Lower leg skin (tissue), 4 donors: Measurements from ENCODE around the gene NFATC2. TPM values are rescaled to one million over a fixed set of nuclear protein-coding genes. Genes with fewer than 3 reads are reported as not detected.

Source experiments
- DNase-seq, 2 donors: peaks; one replicate each; pipeline ENCODE4 v3.0.0-alpha.2; 2019; ENCODE audit warnings: low spot score in 2 of 2
- H3K4me3 ChIP-seq: fragments of 200-600 bp; sonication (generic); 2 replicates; pipeline ENCODE4 v1.5.1; 2017; ENCODE audit warnings: mild to moderate bottlenecking, low read depth; ENCODE audit not compliant: poor library complexity, severe bottlenecking
- POLR2A ChIP-seq, 2 donors: fragments of 450-650 bp; IDR thresholded peaks; one replicate each; pipeline ENCODE4 v1.6.1; 2016 to 2017; ENCODE audit warnings: antibody characterized with exemption in 2 of 2, mild to moderate bottlenecking in 1 of 2, moderate library complexity in 1 of 2
- WGBS, 2 donors: methylation state at CpG; one replicate each; pipeline ENCODE4 v1.1.5; 2018; 5-methylcytosine and 5-hydroxymethylcytosine counted together
- intact Hi-C: fragments of 100-400 bp; cut with DNase I; formaldehyde crosslinking; loops from one replicate; pipeline ENCODE4 v1.15.0; 2023; ENCODE audit warnings: low total_unique reads
- total RNA-seq, 4 donors: library from RNA; depleted of rRNA; stranded (reverse); fragments of >200 nt; gene quantifications; one replicate each; pipeline ENCODE4 v1.1.0, GENCODE V29; 2016
- TF ChIP-seq, protein P1 (sequence below), 3 donors: fragments of 450-650 bp; IDR thresholded peaks; one replicate each; pipeline ENCODE4 v1.5.1; 2016; ENCODE audit warnings: antibody characterized with exemption in 3 of 3, mild to moderate bottlenecking in 3 of 3, moderate library complexity in 2 of 3

The NFATC2 gene
- total RNA-seq, 4 donors from 2014 or later: 4.0 to 10.4 (median 5.1) TPM

DNA sequence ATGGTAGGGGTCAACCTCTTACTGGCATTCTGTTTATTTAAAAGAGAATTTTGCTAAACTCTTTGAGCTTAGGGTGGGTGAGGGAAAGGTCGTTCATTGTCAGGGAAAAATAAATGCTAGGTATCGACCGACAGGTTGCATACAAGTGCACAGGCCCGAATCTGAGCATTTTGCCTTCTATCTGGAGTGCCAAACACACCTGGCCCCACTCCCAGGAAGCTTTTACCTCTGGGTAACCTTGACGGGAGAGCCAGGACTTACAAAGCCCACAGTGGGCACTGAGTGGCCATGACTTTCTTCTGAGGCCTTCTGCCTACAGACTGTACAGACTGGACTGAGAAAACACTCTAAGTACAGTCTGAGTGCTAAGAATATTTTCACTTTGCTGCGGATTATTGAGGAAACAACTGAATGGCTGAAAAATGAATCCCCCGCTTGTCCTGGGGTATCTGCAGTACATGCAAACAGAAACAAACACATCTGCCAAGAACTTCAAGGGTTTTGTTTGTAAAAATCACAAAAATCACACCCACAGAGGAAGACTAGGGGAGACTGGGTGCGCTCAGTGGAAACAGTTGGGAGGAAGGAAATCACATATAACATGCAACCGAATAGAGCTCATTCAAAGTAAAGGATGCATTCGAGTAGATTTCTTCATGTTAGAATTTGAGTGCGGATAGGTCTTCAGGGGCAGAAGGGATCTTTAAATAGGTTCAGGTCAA is 152.8 kb downstream of the NFATC2 start:
- TF ChIP-seq, protein P1, sequence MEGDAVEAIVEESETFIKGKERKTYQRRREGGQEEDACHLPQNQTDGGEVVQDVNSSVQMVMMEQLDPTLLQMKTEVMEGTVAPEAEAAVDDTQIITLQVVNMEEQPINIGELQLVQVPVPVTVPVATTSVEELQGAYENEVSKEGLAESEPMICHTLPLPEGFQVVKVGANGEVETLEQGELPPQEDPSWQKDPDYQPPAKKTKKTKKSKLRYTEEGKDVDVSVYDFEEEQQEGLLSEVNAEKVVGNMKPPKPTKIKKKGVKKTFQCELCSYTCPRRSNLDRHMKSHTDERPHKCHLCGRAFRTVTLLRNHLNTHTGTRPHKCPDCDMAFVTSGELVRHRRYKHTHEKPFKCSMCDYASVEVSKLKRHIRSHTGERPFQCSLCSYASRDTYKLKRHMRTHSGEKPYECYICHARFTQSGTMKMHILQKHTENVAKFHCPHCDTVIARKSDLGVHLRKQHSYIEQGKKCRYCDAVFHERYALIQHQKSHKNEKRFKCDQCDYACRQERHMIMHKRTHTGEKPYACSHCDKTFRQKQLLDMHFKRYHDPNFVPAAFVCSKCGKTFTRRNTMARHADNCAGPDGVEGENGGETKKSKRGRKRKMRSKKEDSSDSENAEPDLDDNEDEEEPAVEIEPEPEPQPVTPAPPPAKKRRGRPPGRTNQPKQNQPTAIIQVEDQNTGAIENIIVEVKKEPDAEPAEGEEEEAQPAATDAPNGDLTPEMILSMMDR (IDR thresholded peaks at IDR 0.05): no peak
- no peak for TF ChIP-seq POLR2A (IDR thresholded peaks at IDR 0.05)
- DNase-seq: no peak
- H3K4me3 ChIP-seq: no peak overlapping the region
- intact Hi-C loops: no loop called here
- 53 to 62% methylated on average over 11 of the region's 11 CpGs for WGBS, 2 donors

DNA sequence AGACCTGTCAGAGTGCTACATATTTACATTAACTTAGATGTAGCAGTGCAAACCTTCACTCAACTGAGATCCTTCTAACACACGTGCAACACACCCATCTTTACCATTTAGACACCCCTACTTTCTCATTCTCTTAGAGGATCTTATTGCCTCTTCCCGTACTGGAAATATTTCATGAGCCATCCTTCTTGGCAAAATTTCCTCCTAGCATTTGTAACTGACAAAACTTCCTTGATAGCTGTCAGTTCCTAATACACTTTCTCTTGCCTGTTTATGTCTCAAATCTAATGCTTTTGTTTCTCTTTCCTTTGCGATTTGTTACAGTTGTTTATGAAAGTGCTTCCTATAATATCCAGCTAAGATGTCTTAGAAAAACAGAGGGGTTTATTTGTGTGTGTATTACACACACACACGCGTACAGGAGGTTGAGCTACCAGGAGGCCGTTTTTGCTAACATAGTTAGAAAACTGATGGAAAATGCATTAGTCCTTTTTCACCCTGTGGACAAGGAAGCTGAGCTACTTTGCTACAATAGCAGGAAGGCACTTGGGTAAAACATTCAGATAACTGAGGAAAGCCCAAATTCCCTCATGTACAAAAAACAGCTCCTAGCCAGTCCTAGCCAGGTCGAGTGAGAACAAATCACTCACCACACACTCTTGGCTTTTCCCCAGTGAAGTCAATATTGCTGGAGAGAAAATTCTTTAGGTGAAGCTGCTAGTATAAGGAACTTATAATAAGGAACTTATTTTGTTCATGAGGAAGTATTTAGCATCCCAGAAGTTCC is 153.6 kb downstream of the NFATC2 start:
- no peak for TF ChIP-seq POLR2A (IDR thresholded peaks at IDR 0.05)
- TF ChIP-seq, protein P1 (IDR thresholded peaks at IDR 0.05): no peak
- intact Hi-C loops: no loop called here
- 44 to 49% methylated on average over 7 of the region's 7 CpGs for WGBS, 2 donors
- no peak overlapping the region for H3K4me3 ChIP-seq
- DNase-seq: no peak

DNA sequence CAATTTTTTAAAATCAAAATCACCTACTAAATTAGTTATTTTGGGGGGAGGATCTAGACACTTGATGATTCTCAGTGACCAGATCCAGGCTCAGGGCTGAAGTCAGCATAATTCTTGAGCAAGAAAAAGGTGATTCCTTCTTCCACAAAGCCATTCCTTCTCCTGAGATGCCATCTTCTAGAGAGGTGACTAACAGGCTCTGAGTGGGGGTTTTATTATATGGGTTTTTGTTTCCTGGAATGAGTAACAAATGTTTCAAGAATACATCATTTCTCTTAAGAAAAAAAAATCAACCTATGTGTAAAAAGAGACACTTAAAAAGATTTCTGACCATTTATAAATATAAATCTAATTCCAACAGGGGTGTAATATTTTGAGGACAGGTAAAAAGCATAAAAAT is 154.3 kb downstream of the NFATC2 start:
- TF ChIP-seq, protein P1 (IDR thresholded peaks at IDR 0.05): no peak
- no peak for TF ChIP-seq POLR2A (IDR thresholded peaks at IDR 0.05)
- no peak overlapping the region for H3K4me3 ChIP-seq
- intact Hi-C loops: no loop called here
- DNase-seq: no peak

DNA sequence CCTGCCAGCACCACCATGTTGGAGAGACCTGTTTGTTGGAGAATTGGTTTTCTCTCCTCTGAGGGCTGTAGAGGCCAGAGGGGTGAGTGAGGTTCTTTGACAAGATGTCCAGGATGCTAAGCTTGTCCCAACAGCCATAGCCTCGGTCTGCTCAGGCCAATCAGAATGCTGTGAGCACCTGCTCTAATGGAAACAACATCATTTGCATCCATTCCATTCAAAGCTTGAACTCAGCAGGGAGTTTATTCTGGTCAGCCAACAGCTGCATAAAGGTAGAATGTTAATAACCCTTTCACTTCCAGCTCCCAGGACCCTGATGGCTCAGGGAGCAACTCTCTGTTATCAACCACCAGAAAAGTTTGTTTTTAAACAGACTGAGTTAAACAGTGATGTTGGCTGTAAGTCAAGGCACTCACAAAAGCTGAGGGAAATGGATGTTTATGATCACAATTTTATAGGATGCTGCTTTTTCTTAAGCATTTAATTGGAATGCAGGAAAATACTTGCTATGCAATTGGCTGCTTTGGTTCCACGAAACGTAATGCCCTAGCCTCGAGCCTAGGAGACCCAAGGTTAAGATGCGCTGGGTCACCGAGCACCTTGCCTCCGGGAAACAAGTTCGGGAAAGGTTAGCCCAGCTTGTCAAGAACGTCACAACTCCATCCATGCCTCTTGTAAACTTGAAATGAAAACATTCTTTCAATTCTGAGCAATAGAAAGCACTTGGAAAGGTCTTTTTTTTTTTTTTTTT is 155.2 kb downstream of the NFATC2 start:
- intact Hi-C loops: no loop called here
- H3K4me3 ChIP-seq: no peak overlapping the region
- WGBS, 2 donors: 90 to 95% methylated on average over 9 of the region's 9 CpGs
- TF ChIP-seq, protein P1 (IDR thresholded peaks at IDR 0.05): no peak
- no peak for TF ChIP-seq POLR2A (IDR thresholded peaks at IDR 0.05)
- no peak for DNase-seq

DNA sequence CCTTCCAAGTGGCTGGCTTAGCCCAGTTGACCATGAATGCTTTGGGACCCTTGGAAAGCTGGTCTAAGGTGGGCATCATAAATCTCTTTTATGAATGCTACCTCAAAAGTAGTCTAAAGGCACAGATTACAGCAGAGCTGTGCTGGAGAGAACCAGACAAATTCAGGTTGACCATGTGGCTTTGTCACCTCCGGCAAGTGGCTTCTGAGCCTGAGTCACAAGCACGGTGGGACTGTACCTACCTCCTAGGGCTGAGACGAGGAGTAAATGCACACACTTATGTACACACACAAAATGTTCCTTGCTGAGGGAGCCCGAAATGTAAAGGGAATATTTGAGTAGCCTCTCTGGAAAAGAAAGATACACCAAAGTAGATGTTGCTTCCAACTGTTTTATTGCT is 155.9 kb downstream of the NFATC2 start:
- intact Hi-C loops: no loop called here
- 85 to 87% methylated on average over 4 of the region's 4 CpGs for WGBS, 2 donors

More for the DNA sequence above, 155.9 kb downstream of the NFATC2 start:
- H3K4me3 ChIP-seq: no peak overlapping the region
- TF ChIP-seq POLR2A (IDR thresholded peaks at IDR 0.05): no peak
- TF ChIP-seq, protein P1 (IDR thresholded peaks at IDR 0.05): no peak
- DNase-seq: no peak
